Type B pancreatic cell (in vitro differentiated cells): ENCODE results near the gene DLGAP5. TPM values are rescaled to one million over a fixed set of nuclear protein-coding genes. Genes with fewer than 3 reads are reported as not detected.

Experiments used
- DNase-seq: peaks from one replicate; pipeline ENCODE4 v3.0.0; 2021; ENCODE audit warnings: mixed read lengths; ENCODE audit not compliant: unreplicated experiment; ENCODE audit errors: extremely low spot score
- H3K27ac Mint-ChIP-seq: 2 replicates; pipeline ENCODE4 v1.8.0; 2021; ENCODE audit warnings: mild to moderate bottlenecking, mixed read lengths
- H3K27me3 Mint-ChIP-seq: 2 replicates; pipeline ENCODE4 v1.8.0; 2021; ENCODE audit warnings: mixed read lengths
- H3K36me3 Mint-ChIP-seq: 2 replicates; pipeline ENCODE4 v1.8.0; 2021; ENCODE audit warnings: mixed read lengths
- H3K4me1 Mint-ChIP-seq: one replicate; pipeline ENCODE4 v1.8.0; 2021; ENCODE audit warnings: mixed read lengths; ENCODE audit not compliant: unreplicated experiment
- H3K4me3 Mint-ChIP-seq: 2 replicates; pipeline ENCODE4 v1.8.0; 2021; ENCODE audit warnings: mild to moderate bottlenecking, mixed read lengths
- H3K9me3 Mint-ChIP-seq: 2 replicates; pipeline ENCODE4 v1.8.0; 2021; ENCODE audit warnings: mixed read lengths
- CTCF ChIP-seq: fragments of 200-600 bp; sonication (generic); conservative IDR thresholded peaks from 2 replicates; pipeline ENCODE4 v1.5.0; 2021; ENCODE audit warnings: antibody characterized with exemption, mild to moderate bottlenecking
- long read RNA-seq: library from polyadenylated mRNA; unstranded; transcript quantifications from one replicate; pipeline ENCODE4 v2.0.0, GENCODE V29; 2020
- total RNA-seq: library from RNA; stranded (reverse); gene quantifications from 2 replicates; pipeline ENCODE4 v1.2.1, GENCODE V29; 2021; ENCODE audit warnings: low replicate concordance

Gene DLGAP5
- total RNA-seq: 18.8 and 58.8 TPM in 2 replicates
- long read RNA-seq, transcript DLGAP5-201 (19 exons, 2,973 nt): major isoform, 36 of 79 reads
- long read RNA-seq, partial matches to known transcripts: 35 of 79 reads
- long read RNA-seq, other reads (novel, unspliced or antisense): 4 of 79 reads

GRCh38 chr14:55191203-55192053, at the start of gene DLGAP5:
Gene DLGAP5, minus strand, starts transcription at chr14:55191585. Its CDS starts 2,406 bp downstream, at chr14:55189179.
- Mint-ChIP-seq H3K4me1 (peaks cover 23% of the 10 kb centered on the region), H3K9me3 (peaks cover 5% of the 10 kb centered on the region), H3K36me3 (peaks cover 2% of the 10 kb centered on the region), H3K27ac (peak within 1 kb of the TSS; percentile 85), H3K27me3 (no peaks in the 10 kb centered on the region), H3K4me3 (peak within 1 kb of the TSS; percentile 92)
- peak; percentile 91 for DNase-seq
- no peak for TF ChIP-seq CTCF

- TF ChIP-seq CTCF: no peak
Observed at GRCh38 chr14:55240526-55241178, 49.3 kb upstream of the DLGAP5 start.

GRCh38 chr14:55239320-55239719, 47.9 kb upstream of the DLGAP5 start:
- Mint-ChIP-seq H3K36me3 (no peaks in the 10 kb centered on the region), H3K27me3 (peaks cover 63% of the 10 kb centered on the region), H3K4me3 (no peak overlapping the region), H3K27ac (no peak overlapping the region), H3K4me1 (no peaks in the 10 kb centered on the region), H3K9me3 (no peaks in the 10 kb centered on the region)
- no peak for TF ChIP-seq CTCF
- no peak for DNase-seq

More at GRCh38 chr14:55240526-55241178, 49.3 kb upstream of the DLGAP5 start:
- Mint-ChIP-seq H3K27ac (no peak overlapping the region), H3K27me3 (peaks cover 55% of the 10 kb centered on the region), H3K4me1 (no peaks in the 10 kb centered on the region), H3K9me3 (no peaks in the 10 kb centered on the region), H3K36me3 (no peaks in the 10 kb centered on the region), H3K4me3 (no peak overlapping the region)
- DNase-seq: no peak

GRCh38 chr14:55238019-55238680, 46.8 kb upstream of the DLGAP5 start:
- no peaks in the 10 kb centered on the region for H3K36me3 Mint-ChIP-seq
- no peaks in the 10 kb centered on the region for H3K9me3 Mint-ChIP-seq
- H3K27me3 Mint-ChIP-seq: peaks cover 66% of the 10 kb centered on the region
- no peak overlapping the region for H3K27ac Mint-ChIP-seq
- TF ChIP-seq CTCF: no peak
- no peaks in the 10 kb centered on the region for H3K4me1 Mint-ChIP-seq
- H3K4me3 Mint-ChIP-seq: no peak overlapping the region
- DNase-seq: no peak

GRCh38 chr14:55233591-55233990, 42.2 kb upstream of the DLGAP5 start:
- Mint-ChIP-seq H3K4me1 (no peaks in the 10 kb centered on the region), H3K27me3 (peaks cover 44% of the 10 kb centered on the region), H3K9me3 (no peaks in the 10 kb centered on the region), H3K36me3 (no peaks in the 10 kb centered on the region), H3K27ac (no peak overlapping the region), H3K4me3 (no peak overlapping the region)
- no peak for DNase-seq
- no peak for TF ChIP-seq CTCF
